Lower lobe of right lung (tissue), 2 donors: ENCODE results near the gene DKK2. TPM values are rescaled to one million over a fixed set of nuclear protein-coding genes. Genes with fewer than 3 reads are reported as not detected.
A peak's percentile ranks its signal among the peaks of the same experiment; 100 is the strongest.
"Not testable (repeated sequence)": the region's sequence is repeated elsewhere in the genome, so short reads cannot be mapped to it uniquely, and the experiment has no call there.

Source experiments
- ATAC-seq, 2 donors: fragments of 200-7000 bp; cut with Tn5 transposase; one replicate each; pipeline ENCODE4 v1.9.1; 2020 to 2022; ENCODE audit warnings: mild to moderate bottlenecking in 2 of 2, moderate library complexity in 2 of 2
- DNase-seq: peaks from one replicate; pipeline ENCODE4 v3.0.0-alpha.2; 2020
- H3K27ac ChIP-seq: fragments of 200-600 bp; one replicate; pipeline ENCODE4 v1.8.0; 2022
- H3K27me3 ChIP-seq: fragments of 200-600 bp; one replicate; pipeline ENCODE4 v1.8.0; 2022; ENCODE audit warnings: low read depth
- H3K36me3 ChIP-seq: fragments of 200-600 bp; one replicate; pipeline ENCODE4 v1.8.0; 2022; ENCODE audit warnings: mild to moderate bottlenecking
- H3K4me1 ChIP-seq: fragments of 200-600 bp; one replicate; pipeline ENCODE4 v1.8.0; 2022
- H3K4me3 ChIP-seq: fragments of 200-600 bp; one replicate; pipeline ENCODE4 v1.8.0; 2022; ENCODE audit warnings: mild to moderate bottlenecking
- H3K9me3 ChIP-seq: fragments of 200-600 bp; one replicate; pipeline ENCODE4 v1.8.0; 2022
- CTCF ChIP-seq: fragments of 200-600 bp; IDR thresholded peaks from one replicate; pipeline ENCODE4 v1.8.0; 2022; ENCODE audit warnings: antibody characterized with exemption, mild to moderate bottlenecking
- intact Hi-C: fragments of 100-400 bp; cut with DNase I; formaldehyde crosslinking; loops from one replicate; pipeline ENCODE4 v1.11.0; 2022
- total RNA-seq: library from RNA; stranded (reverse); fragmentation: NEBNext Ultra II Directional; extraction: Animal tissue kit (Norgen Biotek cat#: 25700); gene quantifications from one replicate; pipeline ENCODE4 v1.2.1, GENCODE V29; 2021
- donor health status: DM: no; HTN: yes; CAD: no; lungs with severe emphysema.

Gene DKK2
- total RNA-seq, 1 donor from 2014 or later = 11.9 TPM

GRCh38 chr4:106909486-106910188 lies 126.5 kb downstream of the DKK2 start:
- Histone ChIP-seq H3K4me3 (no peak overlapping the region), H3K36me3 (no peaks in the 10 kb centered on the region), H3K9me3 (no peaks in the 10 kb centered on the region), H3K4me1 (no peaks in the 10 kb centered on the region), H3K27ac (no peak overlapping the region), H3K27me3 (no peaks in the 10 kb centered on the region)
- no peak for TF ChIP-seq CTCF
- no peak for ATAC-seq
- intact Hi-C loops = no loop called here
- no peak for DNase-seq

GRCh38 chr4:106908049-106908448 lies 128.1 kb downstream of the DKK2 start:
- H3K4me3 ChIP-seq, intact Hi-C loops, H3K27me3 ChIP-seq, ATAC-seq, H3K4me1 ChIP-seq, H3K27ac ChIP-seq, DNase-seq, H3K36me3 ChIP-seq, H3K9me3 ChIP-seq: not testable (repeated sequence)

GRCh38 chr4:106907216-106907615 lies 128.9 kb downstream of the DKK2 start:
- no peak for TF ChIP-seq CTCF

GRCh38 chr4:106906728-106907127 lies 129.4 kb downstream of the DKK2 start:
- TF ChIP-seq CTCF = no peak
- no peak for ATAC-seq
- DNase-seq = no peak
- Histone ChIP-seq H3K36me3 (no peaks in the 10 kb centered on the region), H3K4me1 (no peaks in the 10 kb centered on the region), H3K9me3 (no peaks in the 10 kb centered on the region), H3K4me3 (no peak overlapping the region), H3K27ac (no peak overlapping the region), H3K27me3 (no peaks in the 10 kb centered on the region)
- intact Hi-C loops = no loop called here

More at GRCh38 chr4:106907216-106907615, 128.9 kb downstream of the DKK2 start:
- Histone ChIP-seq H3K4me3 (no peak overlapping the region), H3K9me3 (no peaks in the 10 kb centered on the region), H3K27ac (no peak overlapping the region), H3K4me1 (no peaks in the 10 kb centered on the region), H3K27me3 (no peaks in the 10 kb centered on the region), H3K36me3 (no peaks in the 10 kb centered on the region)
- no peak for DNase-seq
- intact Hi-C loops = no loop called here
- ATAC-seq = no peak

GRCh38 chr4:106898621-106899230 lies 137.4 kb downstream of the DKK2 start:
- no peak overlapping the region for H3K27ac ChIP-seq
- ATAC-seq (peak; percentile 58 to 75), DNase-seq (no peak)
- no peaks in the 10 kb centered on the region for H3K4me1 ChIP-seq
- H3K27me3 ChIP-seq = no peaks in the 10 kb centered on the region
- H3K9me3 ChIP-seq = no peaks in the 10 kb centered on the region
- no peaks in the 10 kb centered on the region for H3K36me3 ChIP-seq
- intact Hi-C loops = no loop called here
- no peak overlapping the region for H3K4me3 ChIP-seq
- peak; percentile 69 for TF ChIP-seq CTCF

- DNase-seq = no peak
- no peak for TF ChIP-seq CTCF
- Histone ChIP-seq H3K4me1 (no peaks in the 10 kb centered on the region), H3K36me3 (no peaks in the 10 kb centered on the region), H3K27me3 (no peaks in the 10 kb centered on the region), H3K4me3 (no peak overlapping the region), H3K27ac (no peak overlapping the region), H3K9me3 (no peaks in the 10 kb centered on the region)
- no peak for ATAC-seq
- intact Hi-C loops = no loop called here
Measured at GRCh38 chr4:106893903-106894302, 142.2 kb downstream of the DKK2 start.
